Measurements from ENCODE around the gene HGFAC. TPM values are rescaled to one million over a fixed set of nuclear protein-coding genes. Genes with fewer than 3 reads are reported as not detected.
A peak's percentile ranks its signal among the peaks of the same experiment; 100 is the strongest.

HGFAC gene
- total RNA-seq, 6 donors from 2014 or later, result 0.20 to 1.1 (median 0.49) TPM; not detected in 1

DNA sequence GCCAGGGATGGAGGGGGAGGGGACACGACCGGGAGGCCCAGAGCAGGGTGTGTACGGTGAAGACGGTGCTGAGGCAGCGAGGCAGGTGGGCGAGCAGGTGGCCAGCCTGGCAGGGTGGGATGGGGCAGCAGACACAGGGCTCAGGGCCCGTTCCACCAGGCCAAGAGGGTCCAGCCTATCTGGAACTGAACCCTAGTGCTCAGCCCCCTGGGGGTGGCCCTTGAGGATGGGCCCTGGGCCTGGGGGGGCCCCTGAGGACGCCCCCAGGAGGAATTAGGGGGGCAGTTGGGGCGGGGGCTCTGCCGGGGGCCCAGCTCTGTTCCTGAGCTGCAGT is 3.0 kb upstream of the HGFAC start:
- H3K9me3 ChIP-seq, result no peaks in the 10 kb centered on the region
- DNase-seq (no peak), ATAC-seq (ENCODE audit: low FRiP score in 2 of 2) (no peak)
- no peaks in the 10 kb centered on the region for H3K27me3 ChIP-seq
- no peak overlapping the region for H3K4me3 ChIP-seq
- no peak overlapping the region for H3K27ac ChIP-seq
- peaks cover 0 to 20% (median 8%) of the 10 kb centered on the region in 4 donors for H3K4me1 ChIP-seq
- 78 to 91% methylated on average over 7 to 9 of the region's 10 CpGs for WGBS, 2 donors
- no peaks in the 10 kb centered on the region for H3K36me3 ChIP-seq
- TF ChIP-seq, protein P1, sequence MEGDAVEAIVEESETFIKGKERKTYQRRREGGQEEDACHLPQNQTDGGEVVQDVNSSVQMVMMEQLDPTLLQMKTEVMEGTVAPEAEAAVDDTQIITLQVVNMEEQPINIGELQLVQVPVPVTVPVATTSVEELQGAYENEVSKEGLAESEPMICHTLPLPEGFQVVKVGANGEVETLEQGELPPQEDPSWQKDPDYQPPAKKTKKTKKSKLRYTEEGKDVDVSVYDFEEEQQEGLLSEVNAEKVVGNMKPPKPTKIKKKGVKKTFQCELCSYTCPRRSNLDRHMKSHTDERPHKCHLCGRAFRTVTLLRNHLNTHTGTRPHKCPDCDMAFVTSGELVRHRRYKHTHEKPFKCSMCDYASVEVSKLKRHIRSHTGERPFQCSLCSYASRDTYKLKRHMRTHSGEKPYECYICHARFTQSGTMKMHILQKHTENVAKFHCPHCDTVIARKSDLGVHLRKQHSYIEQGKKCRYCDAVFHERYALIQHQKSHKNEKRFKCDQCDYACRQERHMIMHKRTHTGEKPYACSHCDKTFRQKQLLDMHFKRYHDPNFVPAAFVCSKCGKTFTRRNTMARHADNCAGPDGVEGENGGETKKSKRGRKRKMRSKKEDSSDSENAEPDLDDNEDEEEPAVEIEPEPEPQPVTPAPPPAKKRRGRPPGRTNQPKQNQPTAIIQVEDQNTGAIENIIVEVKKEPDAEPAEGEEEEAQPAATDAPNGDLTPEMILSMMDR (IDR thresholded peaks at IDR 0.05), result no peak
- TF ChIP-seq EP300 (IDR thresholded peaks at IDR 0.05), result no peak
- no peak for TF ChIP-seq POLR2A (IDR thresholded peaks at IDR 0.05)
- TF ChIP-seq POLR2AphosphoS5 (IDR thresholded peaks at IDR 0.05), result no peak

DNA sequence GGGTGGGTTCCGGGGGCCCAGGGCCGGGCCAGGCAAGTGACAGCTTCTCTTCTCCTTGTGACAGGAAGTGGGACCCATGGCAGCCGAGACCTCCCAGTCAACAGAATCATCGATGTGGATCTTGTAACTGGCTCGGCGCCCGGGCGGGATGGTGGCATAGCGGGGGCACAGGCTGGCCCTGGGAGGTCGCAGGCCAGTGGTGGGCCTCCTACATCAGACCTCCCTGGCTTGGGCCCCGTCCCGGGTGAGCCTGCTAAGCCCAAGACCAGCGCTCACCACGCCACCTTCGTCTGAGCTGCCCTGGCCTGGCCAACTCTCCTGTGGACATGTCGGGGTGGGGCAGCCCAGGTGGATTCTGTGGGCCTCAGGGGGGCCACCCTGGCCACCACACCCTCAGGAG is 2.4 kb upstream of the HGFAC start:
- Histone ChIP-seq H3K4me3 (no peak overlapping the region), H3K36me3 (no peaks in the 10 kb centered on the region), H3K9me3 (no peaks in the 10 kb centered on the region), H3K27ac (no peak overlapping the region), H3K4me1 (peaks cover 0 to 20% (median 8%) of the 10 kb centered on the region in 4 donors), H3K27me3 (no peaks in the 10 kb centered on the region)
- peak in 1 of 2 donors; percentile 82 for DNase-seq
- no peak for ATAC-seq (ENCODE audit: low FRiP score in 2 of 2)
- no peak for TF ChIP-seq POLR2A (IDR thresholded peaks at IDR 0.05)
- TF ChIP-seq POLR2AphosphoS5 (IDR thresholded peaks at IDR 0.05), result no peak
- TF ChIP-seq, protein P1 (IDR thresholded peaks at IDR 0.05), result no peak
- TF ChIP-seq EP300 (IDR thresholded peaks at IDR 0.05), result no peak
- 78 to 85% methylated on average over 8 to 16 of the region's 16 CpGs for WGBS, 2 donors

DNA sequence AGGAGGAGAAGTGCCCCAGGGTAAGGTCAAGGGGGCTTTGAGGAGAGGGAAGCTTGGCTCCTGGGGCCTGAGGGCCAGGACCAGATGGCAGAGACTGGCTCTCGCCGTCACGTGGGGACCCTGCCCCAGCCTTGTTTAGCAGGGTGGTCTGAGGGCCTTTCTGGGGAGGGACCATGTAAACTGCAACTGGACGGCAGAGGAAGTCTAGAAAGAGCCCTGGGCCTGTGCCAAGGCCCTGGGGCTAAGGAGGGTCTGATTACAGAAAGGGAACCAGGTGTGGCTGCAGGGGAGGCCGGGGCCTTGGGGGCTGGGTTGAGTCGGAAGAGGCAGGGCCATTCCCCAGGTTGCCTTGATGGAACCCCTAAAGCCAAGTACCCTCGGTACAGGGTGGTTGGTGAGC is 1.8 kb upstream of the HGFAC start:
- 63 to 78% methylated on average over 6 to 7 of the region's 7 CpGs for WGBS, 2 donors
- H3K27me3 ChIP-seq, result no peaks in the 10 kb centered on the region
- ATAC-seq (ENCODE audit: low FRiP score in 2 of 2), result no peak
- H3K4me1 ChIP-seq, result peaks cover 0 to 20% (median 8%) of the 10 kb centered on the region in 4 donors
- TF ChIP-seq POLR2AphosphoS5 (IDR thresholded peaks at IDR 0.05), result no peak
- TF ChIP-seq, protein P1 (IDR thresholded peaks at IDR 0.05), result no peak
- TF ChIP-seq EP300 (IDR thresholded peaks at IDR 0.05), result no peak
- TF ChIP-seq POLR2A (IDR thresholded peaks at IDR 0.05), result no peak
- H3K36me3 ChIP-seq, result no peaks in the 10 kb centered on the region
- DNase-seq, result no peak
- no peaks in the 10 kb centered on the region for H3K9me3 ChIP-seq
- H3K27ac ChIP-seq, result no peak overlapping the region
- H3K4me3 ChIP-seq, result no peak overlapping the region

DNA sequence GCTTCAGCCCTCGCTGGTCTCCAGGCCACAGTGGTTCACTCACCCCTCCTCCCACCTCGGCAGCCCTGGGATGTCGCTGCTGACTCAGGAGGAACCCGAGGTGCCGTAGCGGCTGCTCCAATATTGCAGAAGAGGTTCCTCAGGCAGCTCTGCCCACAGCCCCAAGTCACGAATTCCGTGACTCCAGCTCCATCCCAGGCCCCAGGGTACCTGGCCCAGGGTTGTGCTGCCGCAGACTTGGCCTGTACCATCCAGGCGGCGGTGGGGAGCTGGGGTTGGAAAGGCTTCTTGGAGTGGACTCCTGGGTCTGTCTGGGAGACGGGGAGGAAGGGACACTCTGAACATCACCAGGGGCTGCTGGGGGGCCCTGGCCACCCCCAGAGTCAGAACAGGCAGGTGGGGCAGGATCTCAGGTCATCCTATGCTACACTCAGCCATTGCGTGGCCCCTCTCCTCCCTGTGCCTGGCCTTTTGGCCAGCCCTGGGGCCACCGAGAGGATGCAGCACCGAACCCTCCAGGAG is 728 bp upstream of the HGFAC start:
- no peak for ATAC-seq (ENCODE audit: low FRiP score in 2 of 2)
- Histone ChIP-seq H3K36me3 (no peaks in the 10 kb centered on the region), H3K27me3 (no peaks in the 10 kb centered on the region), H3K4me1 (peaks cover 0 to 20% (median 8%) of the 10 kb centered on the region in 4 donors), H3K9me3 (no peaks in the 10 kb centered on the region), H3K4me3 (no peak overlapping the region), H3K27ac (no peak overlapping the region)
- TF ChIP-seq POLR2AphosphoS5 (IDR thresholded peaks at IDR 0.05), result no peak
- no peak for TF ChIP-seq POLR2A (IDR thresholded peaks at IDR 0.05)
- no peak for TF ChIP-seq EP300 (IDR thresholded peaks at IDR 0.05)
- TF ChIP-seq, protein P1 (IDR thresholded peaks at IDR 0.05), result no peak
- 75% methylated on average over 13 of the region's 15 CpGs; no CpG with 5 or more reads in 1 of the 2 donors for WGBS, 2 donors
- DNase-seq, result peak in 1 of 2 donors; percentile 70

DNA sequence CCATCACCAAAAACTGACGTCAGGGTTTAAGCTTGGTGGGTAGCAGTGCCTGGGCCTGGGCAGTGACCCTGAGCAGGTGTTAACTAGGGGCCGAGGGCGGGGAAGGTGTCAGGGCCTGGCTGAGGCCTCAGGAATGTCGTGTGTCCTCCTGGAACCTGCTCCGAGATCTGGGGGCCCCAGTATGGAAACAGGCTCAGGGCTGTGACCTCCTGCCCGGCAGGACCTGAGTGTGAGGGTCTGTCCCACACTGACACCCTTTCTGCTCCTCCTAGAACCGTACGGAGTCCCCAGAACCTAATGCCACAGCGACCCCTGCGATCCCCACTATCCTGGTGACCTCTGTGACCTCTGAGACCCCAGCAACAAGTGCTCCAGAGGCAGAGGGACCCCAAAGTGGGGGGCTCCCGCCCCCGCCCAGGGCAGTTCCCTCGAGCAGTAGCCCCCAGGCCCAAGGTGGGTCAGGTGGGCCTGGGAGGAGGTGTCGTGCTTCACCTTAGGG is 741 bp downstream of the HGFAC start:
- ATAC-seq (ENCODE audit: low FRiP score in 2 of 2) (no peak), DNase-seq (no peak)
- no peak overlapping the region for H3K27ac ChIP-seq

More for the DNA sequence above, 741 bp downstream of the HGFAC start:
- H3K27me3 ChIP-seq, result no peaks in the 10 kb centered on the region
- TF ChIP-seq POLR2A (IDR thresholded peaks at IDR 0.05) (no peak), POLR2AphosphoS5 (IDR thresholded peaks at IDR 0.05) (no peak), EP300 (IDR thresholded peaks at IDR 0.05) (no peak)
- TF ChIP-seq, protein P1 (IDR thresholded peaks at IDR 0.05), result no peak
- H3K4me1 ChIP-seq, result peaks cover 0 to 10% (median 3%) of the 10 kb centered on the region in 4 donors
- WGBS, 2 donors, result 76 to 90% methylated on average over 4 to 14 of the region's 14 CpGs
- no peak overlapping the region for H3K4me3 ChIP-seq
- H3K9me3 ChIP-seq, result no peaks in the 10 kb centered on the region
- H3K36me3 ChIP-seq, result no peaks in the 10 kb centered on the region

All from upper lobe of left lung (tissue), 6 donors.